HEK293 (cell line): Measurements from ENCODE around the gene NDOR1.

Experiments used
- CTCF ChIP-seq: fragments of 450-650 bp; formaldehyde crosslinking; IDR thresholded peaks from 2 replicates; pipeline ENCODE4 v1.5.1; 2016; ENCODE audit warnings: missing biosample characterization, missing genetic modification characterization
- GLI4 ChIP-seq: fragments of 450-650 bp; formaldehyde crosslinking; IDR thresholded peaks from 2 replicates; pipeline ENCODE4 v1.5.1; 2016; ENCODE audit warnings: missing biosample characterization, missing genetic modification characterization
- KLF16 ChIP-seq: fragments of 450-650 bp; formaldehyde crosslinking; IDR thresholded peaks from 2 replicates; pipeline ENCODE4 v1.5.1; 2017; ENCODE audit warnings: missing biosample characterization, missing genetic modification characterization
- ZNF121 ChIP-seq: fragments of 450-650 bp; formaldehyde crosslinking; IDR thresholded peaks from 2 replicates; pipeline ENCODE4 v1.5.1; 2016; ENCODE audit warnings: missing biosample characterization, missing genetic modification characterization
- ZNF16 ChIP-seq: fragments of 450-650 bp; formaldehyde crosslinking; IDR thresholded peaks from 2 replicates; pipeline ENCODE4 v1.5.1; 2016; ENCODE audit warnings: low read depth, missing biosample characterization, missing genetic modification characterization
- ZNF223 ChIP-seq: fragments of 450-650 bp; formaldehyde crosslinking; IDR thresholded peaks from 2 replicates; pipeline ENCODE4 v1.5.1; 2016; ENCODE audit warnings: missing biosample characterization, missing genetic modification characterization
- ZNF239 ChIP-seq: fragments of 450-650 bp; formaldehyde crosslinking; IDR thresholded peaks from 2 replicates; pipeline ENCODE4 v1.5.1; 2016; ENCODE audit warnings: missing biosample characterization, missing genetic modification characterization
- ZNF529 ChIP-seq: fragments of 450-650 bp; formaldehyde crosslinking; IDR thresholded peaks from 2 replicates; pipeline ENCODE4 v1.5.1; 2017; ENCODE audit warnings: missing genetic modification characterization, missing biosample characterization; ENCODE audit not compliant: insufficient replicate concordance
- ZSCAN30 ChIP-seq: fragments of 450-650 bp; IDR thresholded peaks from 2 replicates; pipeline ENCODE4 v1.5.1; 2018; ENCODE audit warnings: missing biosample characterization, mild to moderate bottlenecking, missing genetic modification characterization, moderate library complexity
- TF ChIP-seq, protein P1 (sequence below): fragments of 450-650 bp; formaldehyde crosslinking; IDR thresholded peaks from 2 replicates; pipeline ENCODE4 v1.5.1; 2016; ENCODE audit warnings: missing biosample characterization, missing genetic modification characterization
- TF ChIP-seq, protein P2 (sequence below): fragments of 450-650 bp; formaldehyde crosslinking; conservative IDR thresholded peaks from 2 replicates; pipeline ENCODE4 v1.5.1; 2016; ENCODE audit warnings: low read depth, missing biosample characterization, missing genetic modification characterization

DNA sequence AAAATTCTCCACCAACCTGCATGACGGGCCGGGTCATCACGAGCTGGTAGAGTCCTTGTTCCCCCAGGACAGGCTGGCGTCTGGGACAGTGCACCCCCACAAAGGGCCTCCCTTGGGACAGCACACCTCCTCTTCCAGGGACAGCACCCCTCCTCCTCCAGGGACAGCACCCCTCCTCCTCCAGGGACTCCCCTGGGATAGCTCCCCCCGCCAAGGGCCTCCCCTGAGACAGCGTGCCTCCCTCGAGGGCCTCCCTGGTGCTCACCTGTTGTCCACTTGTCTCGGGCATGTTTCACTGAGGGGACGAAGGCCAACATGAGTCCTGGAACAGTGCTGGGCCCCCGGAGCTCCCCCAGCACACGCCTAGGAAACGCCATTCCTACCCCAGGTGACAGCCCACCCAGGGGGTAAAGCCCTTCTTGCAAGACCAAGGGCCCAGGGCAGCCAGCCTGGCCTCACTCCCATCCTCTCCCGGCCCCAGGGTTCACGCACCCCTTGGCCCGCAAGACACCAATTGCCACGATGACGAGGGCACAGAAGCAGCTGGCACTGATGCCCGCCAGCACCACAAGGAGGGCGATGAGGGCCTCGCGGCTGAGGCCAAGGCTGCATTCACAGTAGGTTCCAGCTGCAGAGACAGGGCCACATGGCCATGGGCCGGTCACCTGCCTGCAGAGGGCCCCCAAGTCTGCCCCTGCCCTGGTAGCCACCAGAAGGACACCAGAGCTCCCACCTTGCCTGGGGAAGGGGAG is 34.2 kb upstream of the NDOR1 start:
- TF ChIP-seq ZNF16 (no peak), GLI4 (no peak), CTCF (tag by site-specific recombination) (no peak), ZNF529 (tag by site-specific recombination) (no peak), ZNF223 (tag by site-specific recombination) (no peak), ZSCAN30 (tag by site-specific recombination) (no peak), ZNF239 (tag by site-specific recombination) (no peak), KLF16 (no peak), ZNF121 (no peak)
- TF ChIP-seq, protein P1, sequence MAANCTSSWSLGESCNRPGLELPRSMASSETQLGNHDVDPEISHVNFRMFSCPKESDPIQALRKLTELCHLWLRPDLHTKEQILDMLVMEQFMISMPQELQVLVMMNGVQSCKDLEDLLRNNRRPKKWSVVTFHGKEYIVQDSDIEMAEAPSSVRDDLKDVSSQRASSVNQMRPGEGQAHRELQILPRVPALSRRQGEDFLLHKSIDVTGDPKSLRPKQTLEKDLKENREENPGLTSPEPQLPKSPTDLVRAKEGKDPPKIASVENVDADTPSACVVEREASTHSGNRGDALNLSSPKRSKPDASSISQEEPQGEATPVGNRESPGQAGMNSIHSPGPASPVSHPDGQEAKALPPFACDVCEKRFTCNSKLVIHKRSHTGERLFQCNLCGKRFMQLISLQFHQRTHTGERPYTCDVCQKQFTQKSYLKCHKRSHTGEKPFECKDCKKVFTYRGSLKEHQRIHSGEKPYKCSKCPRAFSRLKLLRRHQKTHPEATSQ (tag by site-specific recombination) = no peak
- TF ChIP-seq, protein P2, sequence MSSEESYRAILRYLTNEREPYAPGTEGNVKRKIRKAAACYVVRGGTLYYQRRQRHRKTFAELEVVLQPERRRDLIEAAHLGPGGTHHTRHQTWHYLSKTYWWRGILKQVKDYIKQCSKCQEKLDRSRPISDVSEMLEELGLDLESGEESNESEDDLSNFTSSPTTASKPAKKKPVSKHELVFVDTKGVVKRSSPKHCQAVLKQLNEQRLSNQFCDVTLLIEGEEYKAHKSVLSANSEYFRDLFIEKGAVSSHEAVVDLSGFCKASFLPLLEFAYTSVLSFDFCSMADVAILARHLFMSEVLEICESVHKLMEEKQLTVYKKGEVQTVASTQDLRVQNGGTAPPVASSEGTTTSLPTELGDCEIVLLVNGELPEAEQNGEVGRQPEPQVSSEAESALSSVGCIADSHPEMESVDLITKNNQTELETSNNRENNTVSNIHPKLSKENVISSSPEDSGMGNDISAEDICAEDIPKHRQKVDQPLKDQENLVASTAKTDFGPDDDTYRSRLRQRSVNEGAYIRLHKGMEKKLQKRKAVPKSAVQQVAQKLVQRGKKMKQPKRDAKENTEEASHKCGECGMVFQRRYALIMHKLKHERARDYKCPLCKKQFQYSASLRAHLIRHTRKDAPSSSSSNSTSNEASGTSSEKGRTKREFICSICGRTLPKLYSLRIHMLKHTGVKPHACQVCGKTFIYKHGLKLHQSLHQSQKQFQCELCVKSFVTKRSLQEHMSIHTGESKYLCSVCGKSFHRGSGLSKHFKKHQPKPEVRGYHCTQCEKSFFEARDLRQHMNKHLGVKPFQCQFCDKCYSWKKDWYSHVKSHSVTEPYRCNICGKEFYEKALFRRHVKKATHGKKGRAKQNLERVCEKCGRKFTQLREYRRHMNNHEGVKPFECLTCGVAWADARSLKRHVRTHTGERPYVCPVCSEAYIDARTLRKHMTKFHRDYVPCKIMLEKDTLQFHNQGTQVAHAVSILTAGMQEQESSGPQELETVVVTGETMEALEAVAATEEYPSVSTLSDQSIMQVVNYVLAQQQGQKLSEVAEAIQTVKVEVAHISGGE (tag by site-specific recombination) = no peak
